Astrocyte (in vitro differentiated cells and primary cell): ENCODE results near the gene CRYBG2. TPM values are rescaled to one million over a fixed set of nuclear protein-coding genes. Genes with fewer than 3 reads are reported as not detected.
A peak's percentile ranks its signal among the peaks of the same experiment; 100 is the strongest.

ENCODE experiments used
- DNase-seq: peaks from one replicate; pipeline ENCODE4 v3.0.0-alpha.2; 2010; ENCODE audit warnings: low read depth
- FAIRE-seq: peaks from 2 replicates; lab custom pipeline; 2011; peaks lifted over from hg19 to GRCh38; lab: Jason Lieb, UNC
- H2AFZ ChIP-seq: 2 replicates; pipeline ENCODE4 v1.6.0; 2012; ENCODE audit warnings: low read depth, low read length, inconsistent platforms
- H3K27ac ChIP-seq: 2 replicates; pipeline ENCODE4 v1.5.1; 2011; ENCODE audit warnings: low read depth, low read length, inconsistent platforms
- H3K27me3 ChIP-seq: 2 replicates; pipeline ENCODE4 v1.6.0; 2011; ENCODE audit warnings: low read length, inconsistent platforms; ENCODE audit not compliant: insufficient read depth
- H3K36me3 ChIP-seq: 2 replicates; pipeline ENCODE4 v1.5.1; 2011; ENCODE audit warnings: low read length, inconsistent platforms; ENCODE audit not compliant: insufficient read depth
- H3K4me1 ChIP-seq: 2 replicates; pipeline ENCODE4 v1.5.1; 2011; ENCODE audit warnings: low read length, inconsistent platforms; ENCODE audit not compliant: insufficient read depth
- H3K4me2 ChIP-seq: 2 replicates; pipeline ENCODE4 v1.6.0; 2012; ENCODE audit warnings: low read length, inconsistent platforms
- H3K4me3 ChIP-seq: 2 replicates; pipeline ENCODE4 v1.5.1; 2011; ENCODE audit warnings: low read depth, mild to moderate bottlenecking, low read length, inconsistent platforms; ENCODE audit not compliant: insufficient read depth
- H3K79me2 ChIP-seq: 2 replicates; pipeline ENCODE4 v1.6.0; 2012; ENCODE audit warnings: mild to moderate bottlenecking, low read length, inconsistent platforms; ENCODE audit not compliant: insufficient read depth
- H3K9ac ChIP-seq: 2 replicates; pipeline ENCODE4 v1.6.0; 2012; ENCODE audit warnings: mild to moderate bottlenecking, low read length, inconsistent platforms
- H3K9me3 ChIP-seq: 2 replicates; pipeline ENCODE4 v1.5.1; 2012; ENCODE audit warnings: low read depth, mild to moderate bottlenecking, low read length, inconsistent platforms; ENCODE audit not compliant: insufficient read depth
- H4K20me1 ChIP-seq: 2 replicates; pipeline ENCODE4 v1.6.0; 2012; ENCODE audit warnings: low read length, inconsistent platforms; ENCODE audit not compliant: insufficient read depth
- H3K27ac Mint-ChIP-seq: one replicate; pipeline ENCODE4 v1.8.0; 2021; ENCODE audit warnings: mild to moderate bottlenecking, mixed read lengths; ENCODE audit not compliant: unreplicated experiment
- H3K27me3 Mint-ChIP-seq: one replicate; pipeline ENCODE4 v1.8.0; 2021; ENCODE audit warnings: low read depth, mixed read lengths; ENCODE audit not compliant: unreplicated experiment
- H3K36me3 Mint-ChIP-seq: one replicate; pipeline ENCODE4 v1.8.0; 2021; ENCODE audit warnings: low read depth, mixed read lengths; ENCODE audit not compliant: unreplicated experiment
- H3K4me1 Mint-ChIP-seq: one replicate; pipeline ENCODE4 v1.8.0; 2021; ENCODE audit warnings: low read depth, mixed read lengths; ENCODE audit not compliant: unreplicated experiment
- H3K4me3 Mint-ChIP-seq: one replicate; pipeline ENCODE4 v1.8.0; 2021; ENCODE audit warnings: mild to moderate bottlenecking, moderate library complexity, mixed read lengths; ENCODE audit not compliant: unreplicated experiment
- H3K9me3 Mint-ChIP-seq: one replicate; pipeline ENCODE4 v1.8.0; 2021; ENCODE audit warnings: mild to moderate bottlenecking, mixed read lengths; ENCODE audit not compliant: unreplicated experiment
- EZH2 ChIP-seq: IDR thresholded peaks from 2 replicates; pipeline ENCODE4 v1.6.1; 2012; ENCODE audit warnings: mild to moderate bottlenecking, low read length, inconsistent platforms; ENCODE audit not compliant: insufficient read depth
- total RNA-seq: library from RNA; stranded (reverse); gene quantifications from 2 replicates; pipeline ENCODE4 v1.2.1, GENCODE V29; 2021
- TF ChIP-seq, protein P1 (sequence below): IDR thresholded peaks from 2 replicates; pipeline ENCODE4 v1.5.1; 2011; ENCODE audit warnings: low read depth, mild to moderate bottlenecking, inconsistent platforms, low read length, moderate library complexity; ENCODE audit not compliant: insufficient read depth

Gene CRYBG2
- total RNA-seq, 1 donor from 2014 or later = 5.3 TPM

DNA sequence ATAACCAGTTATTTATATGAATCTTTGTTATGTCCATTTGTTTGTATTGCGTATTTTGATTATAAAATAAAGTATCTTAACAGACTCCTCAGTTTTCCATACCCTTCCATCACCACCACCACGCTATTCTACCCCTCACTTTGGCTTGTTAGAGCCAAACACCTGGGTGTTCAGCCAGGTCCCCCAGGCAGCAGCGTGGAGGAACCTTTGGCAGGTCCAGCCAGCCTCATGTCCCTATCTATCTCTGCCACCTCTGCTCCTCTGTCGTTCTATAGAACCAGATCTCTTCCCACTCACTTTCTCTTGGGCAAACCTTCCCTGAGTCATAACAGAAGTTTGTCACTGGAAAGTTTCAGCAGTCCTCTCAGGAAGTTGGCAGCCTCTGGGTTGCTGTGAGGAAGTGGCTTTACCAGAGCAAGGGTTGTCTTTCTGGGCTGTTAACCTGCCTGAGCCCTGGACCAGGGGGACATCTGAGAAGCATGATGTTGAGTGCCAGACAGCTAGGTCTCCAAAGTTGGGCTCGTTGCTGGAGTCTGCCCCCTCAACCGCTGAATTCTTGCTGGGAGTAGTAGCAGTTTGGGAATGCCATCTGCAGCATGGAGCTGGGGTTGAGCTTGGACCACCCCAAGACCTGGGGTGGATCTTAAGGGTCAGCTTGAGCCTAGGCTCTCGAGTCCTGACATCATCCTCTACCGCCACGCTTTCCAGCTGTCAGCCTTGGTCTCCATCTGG lies 75.0 kb downstream of the CRYBG2 start:
- peak; percentile 55 for DNase-seq
- no peaks in the 10 kb centered on the region for H3K27me3 ChIP-seq
- H3K36me3 Mint-ChIP-seq = peaks cover 11% of the 10 kb centered on the region
- H3K4me2 ChIP-seq = peak overlapping the region; percentile 97
- peaks cover 71% of the 10 kb centered on the region for H3K4me1 Mint-ChIP-seq
- peak overlapping the region; percentile 86 for H3K27ac ChIP-seq
- H3K27me3 Mint-ChIP-seq = no peaks in the 10 kb centered on the region
- H3K79me2 ChIP-seq = peaks cover 47% of the 10 kb centered on the region
- peaks cover 38% of the 10 kb centered on the region for H4K20me1 ChIP-seq
- H3K9me3 Mint-ChIP-seq = no peaks in the 10 kb centered on the region
- TF ChIP-seq EZH2 = no peak
- TF ChIP-seq, protein P1, sequence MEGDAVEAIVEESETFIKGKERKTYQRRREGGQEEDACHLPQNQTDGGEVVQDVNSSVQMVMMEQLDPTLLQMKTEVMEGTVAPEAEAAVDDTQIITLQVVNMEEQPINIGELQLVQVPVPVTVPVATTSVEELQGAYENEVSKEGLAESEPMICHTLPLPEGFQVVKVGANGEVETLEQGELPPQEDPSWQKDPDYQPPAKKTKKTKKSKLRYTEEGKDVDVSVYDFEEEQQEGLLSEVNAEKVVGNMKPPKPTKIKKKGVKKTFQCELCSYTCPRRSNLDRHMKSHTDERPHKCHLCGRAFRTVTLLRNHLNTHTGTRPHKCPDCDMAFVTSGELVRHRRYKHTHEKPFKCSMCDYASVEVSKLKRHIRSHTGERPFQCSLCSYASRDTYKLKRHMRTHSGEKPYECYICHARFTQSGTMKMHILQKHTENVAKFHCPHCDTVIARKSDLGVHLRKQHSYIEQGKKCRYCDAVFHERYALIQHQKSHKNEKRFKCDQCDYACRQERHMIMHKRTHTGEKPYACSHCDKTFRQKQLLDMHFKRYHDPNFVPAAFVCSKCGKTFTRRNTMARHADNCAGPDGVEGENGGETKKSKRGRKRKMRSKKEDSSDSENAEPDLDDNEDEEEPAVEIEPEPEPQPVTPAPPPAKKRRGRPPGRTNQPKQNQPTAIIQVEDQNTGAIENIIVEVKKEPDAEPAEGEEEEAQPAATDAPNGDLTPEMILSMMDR = no peak
- H3K4me3 Mint-ChIP-seq = peak overlapping the region; percentile 89
- H3K9me3 ChIP-seq = no peaks in the 10 kb centered on the region
- peak overlapping the region; percentile 85 for H3K9ac ChIP-seq
- H3K4me3 ChIP-seq = peak overlapping the region; percentile 73
- no peak overlapping the region for H2AFZ ChIP-seq
- FAIRE-seq = no peak
- H3K27ac Mint-ChIP-seq = peak overlapping the region; percentile 91
- peaks cover 80% of the 10 kb centered on the region for H3K4me1 ChIP-seq
- H3K36me3 ChIP-seq = peaks cover 16% of the 10 kb centered on the region

- Histone ChIP-seq H3K79me2 (peaks cover 41% of the 10 kb centered on the region), H3K4me3 (no peak overlapping the region), H4K20me1 (peaks cover 32% of the 10 kb centered on the region), H2AFZ (no peak overlapping the region), H3K9ac (peak overlapping the region; percentile 44), H3K36me3 (peaks cover 16% of the 10 kb centered on the region), H3K9me3 (no peaks in the 10 kb centered on the region), H3K4me2 (peak overlapping the region; percentile 97), H3K4me1 (peaks cover 74% of the 10 kb centered on the region), H3K27ac (peak overlapping the region; percentile 86), H3K27me3 (no peaks in the 10 kb centered on the region)
- H3K4me3 Mint-ChIP-seq = peak overlapping the region; percentile 40
- peaks cover 10% of the 10 kb centered on the region for H3K36me3 Mint-ChIP-seq
- no peaks in the 10 kb centered on the region for H3K9me3 Mint-ChIP-seq
- no peak overlapping the region for H3K27ac Mint-ChIP-seq
- peaks cover 67% of the 10 kb centered on the region for H3K4me1 Mint-ChIP-seq
- peak; percentile 63 for DNase-seq
- H3K27me3 Mint-ChIP-seq = no peaks in the 10 kb centered on the region
- FAIRE-seq = no peak
- TF ChIP-seq, protein P1 = no peak
- no peak for TF ChIP-seq EZH2
Measured at GRCh38 chr1:26278303-26278702, 75.6 kb downstream of the CRYBG2 start.

- Histone ChIP-seq H3K9ac (peak overlapping the region; percentile 44), H2AFZ (no peak overlapping the region), H3K36me3 (peaks cover 16% of the 10 kb centered on the region), H3K27me3 (no peaks in the 10 kb centered on the region), H3K27ac (peak overlapping the region; percentile 86), H3K4me2 (peak overlapping the region; percentile 97), H4K20me1 (peaks cover 26% of the 10 kb centered on the region), H3K9me3 (no peaks in the 10 kb centered on the region), H3K79me2 (peaks cover 35% of the 10 kb centered on the region), H3K4me1 (peaks cover 68% of the 10 kb centered on the region), H3K4me3 (no peak overlapping the region)
- FAIRE-seq (no peak), DNase-seq (no peak)
- no peak overlapping the region for H3K4me3 Mint-ChIP-seq
- TF ChIP-seq, protein P1 = no peak
- TF ChIP-seq EZH2 = no peak
- H3K36me3 Mint-ChIP-seq = peaks cover 12% of the 10 kb centered on the region
- no peaks in the 10 kb centered on the region for H3K27me3 Mint-ChIP-seq
- H3K9me3 Mint-ChIP-seq = no peaks in the 10 kb centered on the region
- H3K4me1 Mint-ChIP-seq = peaks cover 61% of the 10 kb centered on the region
- H3K27ac Mint-ChIP-seq = no peak overlapping the region
Measured at GRCh38 chr1:26277719-26278118, 76.2 kb downstream of the CRYBG2 start.
